Ramos (cell line): ENCODE data around the gene ARL4C.

Experiments
- in situ Hi-C: fragments of 300-500 bp; cut with MboI; formaldehyde crosslinking; loops from one replicate; pipeline ENCODE4 v1.14.3; 2022; ENCODE audit warnings: low sequenced_read_pairs; ENCODE audit not compliant: unreplicated experiment

ARL4C gene, protein sequence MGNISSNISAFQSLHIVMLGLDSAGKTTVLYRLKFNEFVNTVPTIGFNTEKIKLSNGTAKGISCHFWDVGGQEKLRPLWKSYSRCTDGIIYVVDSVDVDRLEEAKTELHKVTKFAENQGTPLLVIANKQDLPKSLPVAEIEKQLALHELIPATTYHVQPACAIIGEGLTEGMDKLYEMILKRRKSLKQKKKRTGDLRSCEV

DNA sequence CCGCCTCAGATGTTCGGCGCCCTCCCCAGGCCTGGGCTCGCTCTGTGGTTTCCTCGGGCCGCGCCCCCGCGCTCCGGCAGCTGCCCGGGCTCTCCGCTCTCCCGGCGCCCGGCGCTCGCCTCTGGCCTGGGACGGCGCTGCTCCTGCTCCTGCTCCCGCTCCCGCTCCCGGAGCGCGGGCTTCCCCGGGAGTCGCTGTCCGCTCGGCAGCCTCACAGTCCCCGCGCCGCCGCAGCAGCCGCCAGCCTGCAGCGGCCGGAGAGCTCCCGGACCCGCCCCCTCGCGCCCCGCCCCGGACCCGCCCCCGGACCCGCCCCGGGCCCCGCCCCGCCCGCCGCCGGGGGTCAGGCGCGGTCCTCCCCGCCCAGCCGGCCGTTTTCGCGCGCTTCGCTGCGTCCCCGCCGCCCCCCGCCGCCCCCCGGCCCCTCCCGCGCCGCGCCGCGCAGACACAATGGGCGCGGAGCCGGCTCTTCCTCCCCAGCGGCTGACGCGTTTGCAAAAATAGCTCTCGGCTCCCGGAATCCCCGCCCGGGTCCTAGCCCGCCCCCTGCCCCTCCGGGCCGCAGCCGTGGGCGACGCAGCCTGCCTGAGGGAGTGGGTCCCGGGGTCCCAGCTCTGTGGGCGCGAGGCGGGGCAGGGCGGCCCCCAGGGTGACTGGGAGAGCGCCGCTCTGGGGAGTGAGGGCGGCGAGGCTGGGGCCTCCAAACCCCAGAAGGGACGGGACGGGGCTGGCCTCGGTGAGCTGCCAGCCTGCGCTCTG, at the start of gene ARL4C:
ARL4C (minus strand) TSS at position 247 of the 759 bp plus-strand sequence. CDS start 495 bp downstream, outside the sequence.
- in situ Hi-C loops = no loop called here

DNA sequence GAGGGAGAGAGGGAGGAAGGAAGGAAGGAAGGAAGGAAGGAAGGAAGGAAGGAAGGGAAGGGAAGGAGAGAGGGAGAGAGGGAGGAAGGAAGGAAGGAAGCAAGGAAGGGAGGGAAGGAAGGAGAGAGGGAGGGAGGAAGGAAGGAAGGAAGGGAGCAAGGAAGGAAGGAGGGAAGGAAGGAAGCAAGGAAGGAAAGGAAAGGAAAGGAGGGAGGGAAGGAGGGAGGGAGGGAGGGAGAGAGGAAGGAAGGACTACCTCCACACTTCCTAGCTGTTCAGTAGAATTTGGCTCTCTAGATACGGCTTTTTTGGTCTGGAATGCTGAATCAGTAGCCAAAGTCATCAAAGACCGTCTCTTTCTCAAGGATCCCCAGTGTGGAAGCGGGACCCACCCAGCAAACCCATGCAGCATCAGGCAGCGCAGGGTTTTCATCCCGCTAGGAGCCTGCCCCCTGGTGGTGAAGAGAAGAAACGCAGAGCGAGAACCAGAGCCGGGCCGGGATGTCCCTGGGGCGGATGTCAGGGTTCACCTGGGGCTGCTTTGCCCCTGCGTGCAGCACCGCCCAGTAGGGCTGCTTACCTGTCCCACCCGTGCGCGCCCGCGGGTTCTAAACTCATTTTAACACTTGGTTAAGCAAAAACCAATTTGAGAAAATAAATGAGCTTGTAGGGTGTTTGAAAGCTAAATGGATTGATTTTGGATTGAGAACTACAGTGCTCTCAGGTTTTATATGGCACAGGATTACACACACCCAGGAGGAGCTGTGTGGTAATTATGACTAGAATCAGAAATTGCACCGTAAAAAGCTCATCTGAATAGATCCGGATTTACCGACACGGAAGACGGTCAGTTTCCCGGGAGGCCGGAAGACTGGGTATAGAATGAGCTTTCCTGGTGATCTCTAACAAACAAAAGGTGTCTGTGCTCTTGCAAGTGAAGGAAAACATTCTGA, 48.1 kb upstream of the ARL4C start:
- in situ Hi-C loops = no loop called here

DNA sequence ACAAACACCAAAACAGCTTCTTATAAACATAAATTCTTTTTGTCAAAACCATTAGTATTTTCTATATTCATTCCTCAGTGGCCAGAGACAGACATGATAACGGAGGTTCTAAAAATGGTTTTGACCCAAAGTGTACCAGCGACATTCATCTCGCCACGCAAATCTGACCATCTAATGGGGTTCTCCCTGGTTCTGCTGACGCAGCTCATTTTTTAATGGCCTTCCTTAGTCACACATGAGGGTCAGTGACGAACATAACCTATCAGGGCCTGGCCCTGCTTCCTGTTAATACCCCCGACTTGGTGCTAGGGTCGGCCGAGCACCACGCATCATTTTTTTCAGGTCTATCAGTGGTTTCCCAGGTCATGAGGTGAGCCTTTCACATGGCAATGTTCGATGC, 45.9 kb upstream of the ARL4C start:
- in situ Hi-C loops = no loop called here

- in situ Hi-C loops = no loop called here
Measured at GRCh38 chr2:234537929-234538328, 41.0 kb upstream of the ARL4C start.

GRCh38 chr2:234536178-234536965, 39.5 kb upstream of the ARL4C start:
- in situ Hi-C loops = no loop called here

GRCh38 chr2:234535464-234535863, 38.6 kb upstream of the ARL4C start:
- in situ Hi-C loops = no loop called here

- in situ Hi-C loops = no loop called here
Measured at GRCh38 chr2:234534515-234534914, 37.6 kb upstream of the ARL4C start.

- in situ Hi-C loops = no loop called here
Measured at GRCh38 chr2:234533626-234534025, 36.7 kb upstream of the ARL4C start.

GRCh38 chr2:234528410-234529148, 31.7 kb upstream of the ARL4C start:
- in situ Hi-C loops = no loop called here

GRCh38 chr2:234526711-234527110, 29.8 kb upstream of the ARL4C start:
- in situ Hi-C loops = no loop called here

GRCh38 chr2:234521536-234521935, 24.7 kb upstream of the ARL4C start:
- in situ Hi-C loops = no loop called here

- in situ Hi-C loops = no loop called here
Measured at GRCh38 chr2:234518986-234519642, 22.2 kb upstream of the ARL4C start.

- in situ Hi-C loops = no loop called here
Measured at GRCh38 chr2:234517971-234518370, 21.1 kb upstream of the ARL4C start.

- in situ Hi-C loops = no loop called here
Measured at GRCh38 chr2:234514873-234515638, 18.2 kb upstream of the ARL4C start.

- in situ Hi-C loops = no loop called here
Measured at GRCh38 chr2:234514099-234514498, 17.2 kb upstream of the ARL4C start.

DNA sequence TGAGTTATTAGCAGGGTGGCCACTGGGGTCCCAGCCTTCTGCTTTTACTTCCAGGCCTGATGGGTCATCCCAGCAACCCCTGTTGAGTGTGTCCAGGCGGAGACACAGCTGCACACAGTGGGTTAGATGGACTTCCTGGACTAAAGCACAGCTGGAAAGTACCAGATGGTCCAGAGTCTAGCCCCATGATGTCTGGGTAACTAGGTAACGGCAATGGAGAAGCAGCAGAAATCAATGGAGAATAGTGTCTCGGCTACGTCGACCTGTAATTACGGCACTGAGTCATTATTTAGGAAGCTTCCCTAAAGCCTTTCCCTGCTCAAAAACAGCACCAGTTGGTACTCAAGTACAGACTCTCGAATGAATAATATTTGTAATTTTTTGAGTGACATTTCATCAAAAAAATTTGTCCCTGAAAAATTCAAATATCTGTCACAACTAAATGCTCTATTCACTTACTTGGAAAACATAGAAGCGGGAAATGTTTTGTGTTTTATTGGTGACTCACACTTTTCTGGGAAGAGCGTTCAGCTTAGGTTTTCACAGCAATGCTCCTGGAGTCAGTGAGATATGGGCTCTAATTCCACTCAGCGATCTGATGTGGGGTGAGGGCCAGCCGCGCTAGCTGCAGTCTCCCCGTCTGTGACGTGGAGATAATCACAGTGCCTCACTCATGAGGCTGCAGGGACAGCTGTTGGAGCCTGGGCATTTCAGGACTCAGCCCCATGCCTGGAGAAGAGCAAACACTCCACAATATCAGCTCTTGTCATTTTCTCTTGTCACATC, 16.2 kb upstream of the ARL4C start:
- in situ Hi-C loops = no loop called here

- in situ Hi-C loops = no loop called here
Measured at GRCh38 chr2:234502919-234503285, 6.0 kb upstream of the ARL4C start.
